Activated CD4-positive, alpha-beta T cell treated with anti-CD3 and anti-CD28 coated beads, Interleukin-2, amount 50 U/mL, for 16 hours (primary cell): Measurements from ENCODE around the gene CCSER2.
A peak's percentile ranks its signal among the peaks of the same experiment; 100 is the strongest.

Experiments used
- DNase-seq: peaks from one replicate; pipeline ENCODE4 v3.0.0-alpha.2; 2020

CCSER2 gene

GRCh38 chr10:84348447-84348846 is 20.1 kb downstream of the CCSER2 start:
- DNase-seq: no peak

- DNase-seq: no peak
Observed at GRCh38 chr10:84348860-84349259, 20.5 kb downstream of the CCSER2 start.

GRCh38 chr10:84352251-84352842 is 24.0 kb downstream of the CCSER2 start:
- peak; percentile 70 for DNase-seq

GRCh38 chr10:84353052-84353803 is 24.8 kb downstream of the CCSER2 start:
- no peak for DNase-seq

GRCh38 chr10:84354623-84355022 is 26.2 kb downstream of the CCSER2 start:
- no peak for DNase-seq

- no peak for DNase-seq
Observed at GRCh38 chr10:84355106-84355505, 26.7 kb downstream of the CCSER2 start.

- DNase-seq: no peak
Observed at GRCh38 chr10:84356928-84357327, 28.5 kb downstream of the CCSER2 start.

- DNase-seq: no peak
Observed at GRCh38 chr10:84358743-84359142, 30.4 kb downstream of the CCSER2 start.

GRCh38 chr10:84360637-84361365 is 32.4 kb downstream of the CCSER2 start:
- DNase-seq: no peak

GRCh38 chr10:84365335-84365881 is 37.0 kb downstream of the CCSER2 start:
- no peak for DNase-seq

GRCh38 chr10:84366041-84366440 is 37.7 kb downstream of the CCSER2 start:
- DNase-seq: no peak

- no peak for DNase-seq
Observed at GRCh38 chr10:84367256-84367655, 38.9 kb downstream of the CCSER2 start.

GRCh38 chr10:84368828-84369227 is 40.4 kb downstream of the CCSER2 start:
- DNase-seq: no peak

- no peak for DNase-seq
Observed at GRCh38 chr10:84370283-84370682, 41.9 kb downstream of the CCSER2 start.

- peak; percentile 14 for DNase-seq
Observed at GRCh38 chr10:84371944-84372343, 43.6 kb downstream of the CCSER2 start.

- DNase-seq: no peak
Observed at GRCh38 chr10:84373000-84373399, 44.6 kb downstream of the CCSER2 start.

GRCh38 chr10:84374455-84374854 is 46.1 kb downstream of the CCSER2 start:
- no peak for DNase-seq

- peak; percentile 63 for DNase-seq
Observed at GRCh38 chr10:84375011-84375410, 46.6 kb downstream of the CCSER2 start.

GRCh38 chr10:84375881-84376280 is 47.5 kb downstream of the CCSER2 start:
- DNase-seq: no peak

GRCh38 chr10:84388148-84388547 is 59.8 kb downstream of the CCSER2 start:
- DNase-seq: no peak

- DNase-seq: no peak
Observed at GRCh38 chr10:84390364-84390763, 62.0 kb downstream of the CCSER2 start.

- no peak for DNase-seq
Observed at GRCh38 chr10:84391326-84391725, 62.9 kb downstream of the CCSER2 start.

- DNase-seq: no peak
Observed at GRCh38 chr10:84392181-84392580, 63.8 kb downstream of the CCSER2 start.

GRCh38 chr10:84395581-84395980 is 67.2 kb downstream of the CCSER2 start:
- no peak for DNase-seq
